Cardiac fibroblast (primary cell): ENCODE results near the gene CNTN5.

Experiments used
- DNase-seq, 2 donors: peaks; one replicate each; pipeline versions ENCODE4 v3.0.0 to v3.0.0-alpha.2; 2010; ENCODE audit warnings: low read depth in 2 of 2
- H3K4me3 ChIP-seq, 2 donors: replicated peaks in 1 of 2; 1 replicate in 1 of 2; 2 replicates in 1 of 2; pipeline ENCODE4 v1.5.1; 2011; ENCODE audit warnings: low read depth in 2 of 2, low read length in 2 of 2, mild to moderate bottlenecking in 2 of 2, moderate library complexity in 1 of 2
- CTCF ChIP-seq: IDR thresholded peaks from one replicate; pipeline ENCODE4 v1.5.1; 2011; ENCODE audit warnings: low read depth, mild to moderate bottlenecking, low read length, inconsistent platforms

Gene CNTN5

DNA sequence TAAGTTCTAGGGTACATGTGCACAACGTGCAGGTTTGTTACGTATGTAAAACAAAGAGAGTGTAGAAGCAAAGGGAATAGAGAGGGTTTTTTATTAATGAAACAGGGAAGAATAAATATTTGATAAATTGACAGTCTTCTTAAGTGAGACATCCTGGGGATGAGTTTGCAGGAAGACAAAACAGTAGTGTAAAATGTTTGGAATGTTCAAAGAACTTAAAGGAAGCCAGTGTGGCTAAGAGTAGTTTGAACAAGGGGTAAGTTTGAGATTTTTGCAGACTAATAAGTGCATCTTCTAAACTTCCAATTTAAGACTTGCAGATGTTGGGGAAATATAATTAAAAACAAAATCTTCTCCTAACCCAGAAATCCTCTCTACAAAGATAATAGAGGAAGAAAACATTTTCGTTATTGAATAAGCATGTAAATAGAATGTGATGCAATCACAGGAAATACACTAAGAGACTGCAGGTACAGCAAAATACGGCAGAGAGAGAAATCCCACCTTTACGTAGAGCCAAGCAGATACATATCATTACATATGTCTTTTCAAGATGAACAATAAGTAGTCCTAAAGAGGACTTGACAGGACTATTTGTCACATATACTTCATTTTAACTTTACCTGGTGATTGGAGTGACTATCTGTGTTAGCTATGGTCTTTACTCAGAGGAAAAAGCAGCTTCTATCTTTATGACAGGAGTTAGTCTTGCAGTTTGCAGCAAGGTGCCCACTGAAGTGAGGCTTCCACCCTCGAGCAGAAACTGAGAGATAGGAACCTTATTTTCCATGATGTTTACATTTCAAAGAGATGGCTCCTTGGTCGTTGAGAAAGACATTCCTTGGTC lies 402.1 kb downstream of the CNTN5 start:
- peak in 1 of 2 donors; percentile 38 for DNase-seq
- TF ChIP-seq CTCF = no peak

DNA sequence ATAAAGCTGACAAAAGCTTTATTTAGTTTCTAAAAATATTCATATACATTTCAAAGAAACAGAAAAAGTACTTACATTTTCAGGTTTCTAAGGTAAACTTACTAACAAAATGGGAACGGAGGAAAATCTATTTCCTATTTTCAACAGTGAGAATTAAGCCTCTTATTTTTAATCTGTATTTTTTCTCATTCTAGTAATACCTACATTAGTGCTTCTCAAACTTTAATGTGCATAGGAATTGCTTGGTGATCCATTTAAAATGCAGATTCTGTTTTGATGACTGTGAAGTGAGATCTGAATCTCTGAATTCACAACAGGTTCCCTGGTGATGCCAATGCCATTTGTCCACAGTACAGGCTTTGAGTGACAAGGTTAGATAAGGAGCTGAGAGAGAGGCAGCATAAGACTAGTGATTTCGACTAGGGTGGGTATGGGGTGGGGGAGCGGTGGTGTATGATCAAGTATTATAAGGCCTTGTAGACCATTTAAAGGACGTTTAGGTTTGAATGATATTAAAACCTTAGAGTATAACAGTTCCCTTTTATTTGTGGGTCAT lies 402.8 kb downstream of the CNTN5 start:
- TF ChIP-seq CTCF = no peak
- DNase-seq = no peak
- no peak overlapping the region for H3K4me3 ChIP-seq

More for the DNA sequence above, 402.1 kb downstream of the CNTN5 start:
- H3K4me3 ChIP-seq = no peak overlapping the region

GRCh38 chr11:99424313-99425084 lies 403.8 kb downstream of the CNTN5 start:
- no peak for DNase-seq

DNA sequence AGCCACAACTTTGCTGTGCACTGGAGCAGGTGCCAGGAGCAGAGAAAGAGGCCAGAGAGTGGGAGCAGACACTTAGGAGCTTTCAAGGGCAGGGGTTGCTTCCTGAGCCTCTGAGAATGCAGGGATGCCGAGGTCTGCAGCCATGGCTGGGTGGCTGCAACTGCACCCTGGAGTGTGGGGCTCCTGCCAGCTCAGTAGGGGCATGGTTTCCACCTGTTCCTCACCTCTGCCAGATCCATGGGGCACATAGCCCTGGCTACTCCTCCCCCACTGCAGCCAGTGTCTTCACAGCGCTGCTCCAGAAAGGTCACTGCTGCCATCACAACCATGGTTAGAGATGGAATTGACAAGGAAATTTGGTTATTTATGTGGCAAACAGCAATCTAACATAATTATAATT lies 404.8 kb downstream of the CNTN5 start:
- TF ChIP-seq CTCF = no peak
- DNase-seq = no peak
- no peak overlapping the region for H3K4me3 ChIP-seq

More at GRCh38 chr11:99424313-99425084, 403.8 kb downstream of the CNTN5 start:
- H3K4me3 ChIP-seq = no peak overlapping the region
- TF ChIP-seq CTCF = no peak

GRCh38 chr11:99432677-99433076 lies 411.9 kb downstream of the CNTN5 start:
- no peak overlapping the region for H3K4me3 ChIP-seq
- DNase-seq = no peak
- TF ChIP-seq CTCF = no peak

DNA sequence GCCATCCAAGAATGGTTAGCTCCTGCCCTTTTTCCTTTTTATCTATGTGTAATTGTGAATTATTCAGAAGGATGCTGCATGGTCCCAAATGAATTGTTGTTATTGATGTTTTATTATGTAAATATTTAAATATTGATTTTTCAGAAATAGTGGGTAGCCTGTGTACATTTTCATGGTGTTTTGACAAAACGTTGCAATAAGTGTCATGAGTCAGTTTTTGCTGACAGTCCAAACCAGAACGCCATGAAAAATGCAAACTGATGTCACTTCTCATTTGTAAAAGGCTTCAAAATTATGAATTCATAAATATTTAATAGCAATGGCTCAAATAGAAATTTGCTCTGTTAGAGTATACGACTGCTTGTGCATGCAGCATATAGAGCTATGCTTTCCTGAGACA lies 422.5 kb downstream of the CNTN5 start:
- no peak for DNase-seq
- no peak for TF ChIP-seq CTCF
- no peak overlapping the region for H3K4me3 ChIP-seq
